Measurements from ENCODE around the gene KCNQ1OT1. TPM values are rescaled to one million over a fixed set of nuclear protein-coding genes. Genes with fewer than 3 reads are reported as not detected.
A peak's percentile ranks its signal among the peaks of the same experiment; 100 is the strongest.

KCNQ1OT1 gene
- total and polyA plus RNA-seq, 9 of the 15 experiments (the other 6 are each of a cell fraction or from before 2014, with no cell fraction given), result 0.04 to 2.3 (median 0.74) TPM

- Histone ChIP-seq H3K9ac (ENCODE audit: insufficient read depth in 1 of 2, low read depth in 2 of 2, low read length in 2 of 2) (no peak overlapping the region), H2AFZ (ENCODE audit: low read depth, low read length) (no peak overlapping the region), H3K79me2 (ENCODE audit: control insufficient read depth, insufficient read depth, low read length) (peaks cover 43% of the 10 kb centered on the region), H3K27ac (ENCODE audit: extremely low read depth, low read depth, low read length) (no peak overlapping the region), H3K9me3 (replicated peaks; ENCODE audit: control insufficient read depth, insufficient read depth, low read depth, low read length) (no peaks in the 10 kb centered on the region), H3K4me3 (no peak overlapping the region), H4K20me1 (replicated peaks; ENCODE audit: control insufficient read depth, insufficient read depth, low read length) (peaks cover 9% of the 10 kb centered on the region; the same call in 1 of the 2 replicates), H3K9me1 (ENCODE audit: control insufficient read depth, insufficient read depth, low read length) (peaks cover 4% of the 10 kb centered on the region), H3K27me3 (ENCODE audit: control insufficient read depth in 2 of 2, insufficient read depth in 2 of 2, low read length in 2 of 2) (no peaks in the 10 kb centered on the region), H3K36me3 (ENCODE audit: control insufficient read depth, insufficient read depth, low read length) (peaks cover 53% of the 10 kb centered on the region), H3K4me2 (ENCODE audit: insufficient read depth, low read length) (no peak overlapping the region), H3K4me1 (replicated peaks in 1 of 2; ENCODE audit: control insufficient read depth in 2 of 2, insufficient read depth in 2 of 2, low read length in 2 of 2) (peaks cover 0 to 8% of the 10 kb centered on the region in 2 experiments; a peak in 1 of 5 replicates)
- ATAC-seq (no peak), DNase-seq (ENCODE audit: extremely low read depth in 1 of 4, low spot score in 3 of 4) (no peak), FAIRE-seq (no peak)
- ChIA-PET CTCF (ENCODE audit: low intra/inter-chr PET ratio) (no interaction called here), POLR2A (interaction anchor here (0.6 to 0.7 kb wide), 2 partner anchors 9 to 32 kb away, joined by 3 to 4 read pairs; no protein-coding TSS in a partner anchor)
- intact Hi-C loops (cut with micrococcal nuclease), result no loop called here
- in situ Hi-C loops (cut with MboI), result no loop called here
- no peak for TF ChIP-seq ILF3 (IDR thresholded peaks at IDR 0.05; ENCODE audit: borderline replicate concordance)
- no peak for TF ChIP-seq PRMT5 (CRISPR knock-in tag; IDR thresholded peaks at IDR 0.05)
- TF ChIP-seq ZNF764 (CRISPR knock-in tag; IDR thresholded peaks at IDR 0.05; ENCODE audit: low read depth), result no peak
- TF ChIP-seq POLR2G (IDR thresholded peaks at IDR 0.05; ENCODE audit: low read depth, low read length), result 0 out of 2 replicates have a peak, but pooled peaks have one; percentile 17
- TF ChIP-seq PKNOX1 (IDR thresholded peaks at IDR 0.05), result 0 out of 2 replicates have a peak, but pooled peaks have one; percentile 11
- no peak for TF ChIP-seq NR2C2 (CRISPR knock-in tag; IDR thresholded peaks at IDR 0.05)
- TF ChIP-seq NR2C2 (tag; IDR thresholded peaks at IDR 0.05), result no peak
- no TSS peak for BruUV-seq (replicated peaks)
- 84% methylated on average over 12 of the region's 16 CpGs for WGBS (ENCODE audit: insufficient coverage, low coverage, missing lambda C conversion rate)
Measured at GRCh38 chr11:2673871-2674471, 25.8 kb downstream of the KCNQ1OT1 start.
